Stimulated activated CD4-positive, alpha-beta T cell treated with anti-CD3 and anti-CD28 coated beads, Interleukin-12 subunit alpha, Interleukin-12 subunit beta, amount 100 ng/mL, for 24 hours (primary cell): ENCODE results near the gene CD59.

Source experiments
- DNase-seq, 2 experiments: peaks; one replicate each; pipeline ENCODE4 v3.0.0-alpha.2; 2020; ENCODE audit warnings: low read depth in 2 of 2

Gene CD59, protein sequence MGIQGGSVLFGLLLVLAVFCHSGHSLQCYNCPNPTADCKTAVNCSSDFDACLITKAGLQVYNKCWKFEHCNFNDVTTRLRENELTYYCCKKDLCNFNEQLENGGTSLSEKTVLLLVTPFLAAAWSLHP

DNA sequence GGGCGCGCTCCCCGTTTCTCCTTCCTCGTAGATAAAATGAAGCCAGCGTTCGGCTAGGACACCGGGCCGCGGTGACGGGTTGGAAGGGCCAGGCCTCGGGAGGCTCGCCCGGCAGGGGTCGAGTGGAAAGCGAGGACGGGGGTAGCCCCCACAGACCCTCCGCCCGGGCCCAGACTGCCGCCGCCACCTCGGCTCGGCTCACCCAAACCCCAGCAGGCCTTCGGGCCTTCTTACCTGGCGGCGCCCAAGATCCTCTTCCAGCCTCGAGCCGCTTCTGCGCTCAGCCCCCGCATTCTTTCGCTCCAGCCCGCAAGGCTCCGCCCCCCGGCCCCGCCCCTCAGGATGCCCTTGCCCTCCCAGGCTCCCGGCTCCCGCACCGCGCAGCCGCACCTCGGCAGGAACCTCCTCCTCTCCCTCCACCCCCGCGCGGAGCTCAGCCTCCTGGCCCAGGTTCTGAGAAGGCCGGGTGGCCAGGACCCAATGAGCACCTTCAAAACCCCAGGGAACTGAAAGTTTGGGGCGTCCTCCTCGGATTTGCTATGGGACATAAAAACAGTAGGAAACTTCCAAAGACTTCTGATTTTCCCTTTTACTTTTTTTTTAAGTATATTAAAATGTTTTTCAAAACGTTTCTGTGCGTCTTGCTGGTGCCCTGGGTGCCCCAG is at the start of gene CD59:
Gene CD59, minus strand, starts transcription at position 276 of the 665 bp plus-strand sequence. CDS start 13,978 bp downstream, outside the sequence.
- peak; percentile 77 to 94 for DNase-seq

DNA sequence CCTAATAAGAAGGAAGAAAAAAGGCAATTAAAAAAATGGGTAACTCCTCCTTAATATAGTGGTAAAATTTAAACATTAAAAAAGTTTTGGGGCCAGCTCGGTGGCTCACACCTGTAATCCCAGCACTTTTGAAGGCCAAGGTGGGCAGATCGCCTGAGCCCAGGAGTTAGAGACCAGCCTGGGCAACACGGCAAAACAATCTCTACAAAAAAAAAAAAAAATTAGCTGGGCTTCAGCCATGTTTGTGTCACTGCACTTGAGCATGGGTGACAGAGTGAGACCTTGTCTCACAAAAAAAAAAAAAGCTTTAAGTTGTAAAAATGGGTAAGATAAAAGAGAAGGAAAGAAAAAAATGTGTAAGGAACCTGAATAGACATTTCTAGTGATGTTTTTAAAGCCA is 49.4 kb upstream of the CD59 start:
- DNase-seq, result no peak

DNA sequence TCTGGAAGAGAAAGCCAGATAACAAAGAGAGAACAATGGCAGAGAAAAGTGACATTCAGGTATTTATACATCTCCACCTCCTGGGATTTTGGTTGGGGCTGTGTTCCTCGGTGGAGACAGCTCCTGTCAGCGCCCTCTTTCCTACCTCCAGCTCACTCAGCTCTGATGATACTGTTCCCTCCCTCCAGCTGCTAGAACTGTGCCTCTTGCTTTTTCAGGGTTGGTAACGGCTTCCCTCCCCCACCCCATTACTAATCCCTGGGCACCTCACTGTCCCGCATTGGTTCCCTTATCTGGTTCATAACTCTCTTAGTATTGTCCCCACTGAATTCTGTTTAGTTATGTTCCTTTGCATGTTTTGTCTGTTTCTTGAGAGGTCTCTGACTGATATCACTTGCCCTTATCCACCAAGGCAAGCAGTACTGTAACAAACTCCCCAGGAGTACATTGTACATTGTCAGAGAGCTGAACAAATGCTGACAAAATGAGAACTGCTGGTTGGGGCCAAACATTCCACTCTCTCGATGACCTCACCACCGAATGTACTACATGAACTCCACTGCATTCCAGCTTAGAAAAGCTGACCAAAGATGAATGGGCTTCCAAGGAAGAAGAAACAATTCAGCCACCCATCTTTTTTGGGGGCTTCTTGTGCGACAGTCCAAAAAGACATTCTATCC is 43.8 kb upstream of the CD59 start:
- DNase-seq, result no peak

DNA sequence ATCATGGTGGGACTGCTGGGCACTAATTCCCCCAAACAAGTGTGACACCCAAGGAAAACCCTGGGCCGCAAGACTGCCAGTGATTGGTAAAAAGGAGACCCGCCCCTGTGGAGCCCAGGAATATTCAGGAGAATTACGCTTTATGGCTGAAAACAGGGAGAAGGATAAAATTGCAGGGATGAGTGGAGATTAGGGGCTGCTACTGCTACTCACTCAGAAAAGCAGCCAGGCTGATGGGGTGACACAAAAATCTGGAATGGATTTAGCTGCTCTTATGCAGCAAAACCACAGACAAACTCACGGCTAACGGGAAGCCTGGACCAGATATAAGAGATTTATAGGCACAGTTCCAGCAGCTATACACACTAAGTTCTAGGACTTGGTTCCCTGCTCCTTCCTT is 42.5 kb upstream of the CD59 start:
- DNase-seq, result no peak

DNA sequence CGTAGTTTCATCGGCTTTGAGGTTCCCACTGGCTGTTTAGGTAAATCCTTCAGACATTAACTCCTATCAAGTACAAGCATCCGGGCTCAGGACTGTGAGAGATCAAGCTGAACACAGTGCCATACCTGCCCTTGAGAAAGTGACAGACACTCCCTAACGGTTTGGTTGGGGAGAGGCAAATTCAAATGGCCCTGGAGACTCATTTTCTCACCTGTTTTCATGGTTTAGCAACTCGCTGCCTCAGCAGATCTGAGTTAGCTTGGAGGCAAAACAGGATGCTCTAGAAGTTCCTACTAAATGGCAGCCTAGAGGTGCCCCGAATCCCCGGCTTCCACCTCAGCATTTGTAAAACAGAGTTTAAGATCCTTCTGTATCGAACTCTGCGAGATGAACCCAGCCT is 41.7 kb upstream of the CD59 start:
- DNase-seq, result no peak

DNA sequence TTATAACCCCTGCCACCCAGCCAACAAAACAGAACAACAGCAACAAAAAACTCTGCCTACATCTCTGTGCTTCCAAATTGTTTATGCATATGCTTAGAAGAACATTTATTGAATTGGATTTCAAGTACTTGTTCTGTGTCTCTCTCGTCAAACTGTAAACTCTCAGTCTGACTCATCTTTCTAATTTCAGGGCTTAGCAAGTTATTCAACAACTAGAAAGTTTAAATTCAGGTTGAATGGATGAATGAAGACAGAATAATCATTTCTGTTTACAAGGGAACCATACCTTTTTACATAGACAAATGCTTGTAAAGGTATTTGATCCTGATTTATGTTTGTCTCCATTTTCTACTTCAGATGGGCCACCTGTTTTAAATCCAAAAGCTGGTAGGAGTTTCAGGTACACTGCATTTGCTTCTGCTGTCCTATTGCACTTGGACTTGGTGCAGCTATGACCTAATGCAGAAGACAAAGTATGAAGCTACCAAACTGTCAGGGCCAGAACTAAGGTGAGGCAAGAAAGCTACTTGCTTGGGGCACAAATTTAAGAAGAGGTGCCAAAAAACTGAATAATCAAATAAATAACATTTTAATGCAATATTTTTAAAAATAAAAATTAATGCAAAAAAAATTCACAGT is 39.7 kb upstream of the CD59 start:
- DNase-seq, result no peak

DNA sequence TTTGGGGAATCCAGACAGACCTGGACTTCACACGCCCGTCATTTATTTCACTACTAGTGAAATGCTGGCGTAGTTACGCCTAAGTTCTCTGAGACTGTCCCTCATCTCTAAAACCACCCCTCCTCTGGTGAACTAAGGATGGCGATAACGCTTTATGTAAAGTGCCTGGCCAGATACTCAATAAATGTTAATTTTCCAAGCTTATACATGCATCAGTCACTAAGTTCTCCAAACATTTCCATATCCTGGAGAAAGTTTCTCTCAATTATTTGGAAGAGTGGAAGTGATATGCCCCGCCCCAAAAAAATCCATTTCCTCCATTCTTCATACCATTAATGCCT is 39.2 kb upstream of the CD59 start:
- no peak for DNase-seq

DNA sequence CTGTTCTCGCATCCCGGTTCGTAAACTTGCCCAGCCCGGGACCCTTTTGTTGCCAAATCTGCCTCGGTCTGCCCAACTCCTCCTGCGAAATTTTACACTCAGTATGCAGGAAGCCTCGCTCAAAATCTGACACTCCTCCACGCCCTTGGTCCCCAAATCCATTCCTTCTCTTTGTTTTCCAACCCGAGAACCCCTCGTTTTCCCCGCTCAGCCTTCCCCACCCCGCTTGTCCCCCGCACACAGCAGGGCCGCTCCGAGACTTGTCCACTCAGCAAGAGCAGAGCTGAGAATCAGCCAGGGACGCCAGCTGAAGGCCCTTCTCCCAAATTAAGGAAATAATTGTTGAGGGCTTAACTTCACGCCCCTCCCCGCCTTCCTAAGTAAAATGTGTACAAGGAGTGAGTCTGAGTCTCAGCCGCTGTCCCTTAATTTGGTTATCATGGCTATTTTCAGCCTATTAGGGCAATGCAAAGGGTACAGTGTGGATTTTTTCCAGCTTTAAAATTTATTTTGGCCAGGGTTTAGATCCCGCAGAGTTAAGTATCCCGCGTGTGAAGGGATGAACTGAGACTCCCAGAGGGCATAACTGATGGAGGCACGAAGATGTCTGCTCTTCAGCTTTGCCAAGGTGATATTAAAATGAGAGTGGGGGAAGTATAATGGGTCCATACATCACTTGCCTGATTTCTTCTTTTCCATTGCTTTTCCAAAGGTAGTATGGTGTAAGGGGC is 38.7 kb upstream of the CD59 start:
- no peak for DNase-seq

DNA sequence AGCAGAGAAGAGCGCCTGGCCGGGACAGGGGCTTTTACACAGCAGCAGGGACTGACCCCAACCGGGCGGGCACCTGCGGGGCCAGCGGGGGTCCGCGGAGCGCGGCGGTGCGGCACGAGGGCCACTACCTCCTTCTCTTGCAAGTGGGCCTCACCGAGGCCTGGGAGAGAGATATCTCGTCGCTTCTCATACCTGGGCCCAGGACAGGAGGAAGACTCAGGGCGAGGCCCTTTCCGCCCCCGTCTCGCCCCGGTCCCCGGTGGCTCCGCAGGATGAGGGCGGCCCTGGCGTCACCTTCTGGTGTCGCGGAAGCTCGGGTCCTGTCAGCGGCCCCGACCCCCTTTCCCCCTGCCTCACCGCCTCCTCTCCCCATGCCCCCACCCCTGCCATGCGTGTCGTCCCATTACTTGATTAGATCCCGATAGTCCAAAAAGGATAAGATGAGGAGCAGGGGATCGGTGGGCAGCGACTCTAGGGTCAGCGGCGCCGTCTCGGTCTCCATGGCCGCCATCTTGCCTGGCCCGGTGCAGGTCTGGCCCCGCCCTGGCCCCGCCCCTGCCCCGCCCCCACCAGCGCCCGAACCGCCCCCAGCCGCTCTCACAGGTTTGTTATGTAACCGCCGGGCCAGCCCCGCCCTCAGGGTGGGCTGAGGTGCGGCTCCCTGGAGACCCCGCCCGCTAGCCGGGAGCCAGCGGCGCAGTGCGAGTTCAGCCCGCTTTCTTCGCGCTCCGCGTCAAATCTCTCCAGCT is 37.9 kb upstream of the CD59 start, which contains the start of gene FBXO3:
Gene FBXO3, minus strand, starts transcription at position 534 of the 749 bp plus-strand sequence. Its CDS starts 23 bp downstream, at position 511.
- peak; percentile 64 to 67 for DNase-seq

DNA sequence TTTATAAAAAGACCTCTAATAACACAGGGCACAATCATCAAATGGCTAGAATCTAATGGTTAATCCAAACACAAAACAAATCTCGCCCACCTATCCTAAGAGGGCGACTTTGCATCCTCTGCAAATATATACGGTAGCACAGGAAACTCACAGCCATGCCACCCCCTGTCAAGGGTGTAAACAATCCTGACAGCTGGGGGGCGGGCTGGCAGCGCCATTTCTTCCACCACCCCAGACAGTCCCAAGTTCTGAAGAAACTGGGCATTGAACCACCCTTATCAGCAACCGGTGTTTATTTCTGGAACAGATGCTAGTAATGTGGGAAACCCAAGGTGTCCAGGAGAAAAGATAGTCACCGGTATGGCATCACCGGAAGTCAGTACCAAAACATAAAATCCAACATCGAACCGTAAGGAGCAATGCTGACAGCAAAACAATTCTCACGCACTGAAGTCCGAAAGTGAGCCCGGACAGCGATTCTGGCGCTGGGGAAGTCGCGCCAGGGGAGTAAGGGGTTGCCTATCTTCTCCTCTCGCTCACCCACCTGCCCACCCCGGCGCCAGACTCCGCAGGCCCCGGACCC is 37.3 kb upstream of the CD59 start:
- no peak for DNase-seq

DNA sequence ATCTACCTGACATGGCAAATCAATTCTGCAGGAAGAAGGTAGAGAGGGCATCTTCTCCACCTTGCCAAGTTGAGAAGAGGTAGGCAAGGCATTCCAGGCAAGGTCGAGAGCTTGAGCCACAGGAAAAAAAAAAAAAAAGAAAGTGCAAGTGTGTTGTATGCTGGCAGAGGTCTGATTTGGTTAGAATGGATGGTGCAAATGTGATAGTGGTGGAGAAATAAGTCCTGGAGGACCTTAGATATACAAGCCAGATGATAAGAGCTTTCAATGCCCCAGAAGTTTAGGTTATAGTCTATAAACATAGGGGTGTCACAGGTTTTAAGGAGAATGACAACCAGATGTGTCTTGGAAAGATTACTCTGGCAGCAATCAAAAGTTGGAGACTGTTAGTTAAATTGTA is 36.6 kb upstream of the CD59 start:
- DNase-seq, result no peak

DNA sequence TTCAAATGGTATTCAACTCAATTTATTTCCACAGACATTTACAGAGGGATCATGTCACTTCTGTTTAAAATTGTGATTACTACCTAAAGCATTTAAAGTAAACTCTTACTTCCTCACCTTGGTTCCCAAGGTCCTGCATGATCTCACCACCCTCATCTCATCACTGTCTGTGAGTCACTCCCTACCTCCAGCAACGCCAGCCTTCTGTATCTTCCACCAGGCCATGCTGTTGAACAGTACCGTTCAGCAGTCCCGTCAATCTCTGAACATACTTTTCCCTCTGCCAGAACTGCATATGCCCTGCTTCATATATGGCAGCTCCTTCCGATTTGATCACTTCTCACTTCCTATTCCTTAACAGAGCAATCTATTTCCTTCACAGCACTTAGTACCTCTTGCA is 36.1 kb upstream of the CD59 start:
- DNase-seq, result no peak

DNA sequence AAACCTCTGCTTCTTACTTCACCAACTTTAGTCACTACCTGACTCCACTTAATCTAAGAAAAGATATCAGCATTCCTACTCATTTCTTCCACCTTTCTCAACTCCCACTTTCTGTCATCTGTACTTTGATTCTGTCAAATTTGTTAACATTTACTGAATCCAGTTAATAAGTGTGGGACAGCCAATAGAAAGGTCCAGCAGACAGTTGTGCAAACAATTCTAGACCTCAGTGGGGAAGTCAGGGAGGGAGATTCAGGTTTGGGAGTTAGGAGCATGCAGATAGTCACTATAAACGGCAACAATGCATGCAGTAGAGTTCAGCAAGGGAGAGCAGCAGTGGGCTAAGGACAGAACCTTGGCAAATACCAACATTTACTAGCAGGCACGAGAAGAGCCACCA is 34.0 kb upstream of the CD59 start:
- no peak for DNase-seq

DNA sequence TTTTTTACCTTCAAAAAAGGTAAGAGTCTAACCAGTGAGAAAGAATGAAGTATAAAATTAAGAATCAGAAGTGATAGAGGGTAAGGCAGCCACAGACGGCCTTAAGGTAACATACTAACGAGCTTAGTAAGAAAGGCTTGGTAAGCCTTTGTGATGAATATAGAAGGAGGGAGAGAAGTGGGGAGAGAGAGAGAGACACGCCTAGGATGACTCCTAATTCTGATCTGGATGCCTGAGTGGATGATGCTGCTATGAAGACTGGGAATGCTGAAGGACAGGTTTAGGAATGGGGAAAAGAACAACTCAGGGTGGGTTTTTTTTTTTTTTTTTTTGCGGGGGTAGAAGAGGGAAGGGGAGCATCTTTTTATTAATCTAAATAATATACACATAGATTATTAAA is 33.3 kb upstream of the CD59 start:
- DNase-seq, result no peak

DNA sequence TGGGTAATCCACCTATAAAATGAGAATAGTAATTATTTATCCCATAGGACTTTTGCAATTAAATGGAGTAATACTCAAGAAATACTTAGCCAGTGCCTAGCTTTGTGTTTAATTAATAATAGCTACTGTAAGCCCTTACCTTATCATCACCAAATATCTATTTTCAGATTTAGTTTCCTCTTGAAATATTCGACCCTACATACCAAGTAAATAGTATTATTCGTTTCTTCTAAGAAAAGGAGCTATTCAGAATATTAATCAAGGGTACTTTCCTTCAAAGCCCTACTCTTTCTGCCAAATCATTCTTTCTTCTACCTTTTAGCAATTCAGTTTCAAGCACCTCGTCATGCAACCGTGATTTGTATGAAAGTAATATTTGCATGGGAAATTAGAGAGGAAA is 31.4 kb upstream of the CD59 start:
- no peak for DNase-seq

DNA sequence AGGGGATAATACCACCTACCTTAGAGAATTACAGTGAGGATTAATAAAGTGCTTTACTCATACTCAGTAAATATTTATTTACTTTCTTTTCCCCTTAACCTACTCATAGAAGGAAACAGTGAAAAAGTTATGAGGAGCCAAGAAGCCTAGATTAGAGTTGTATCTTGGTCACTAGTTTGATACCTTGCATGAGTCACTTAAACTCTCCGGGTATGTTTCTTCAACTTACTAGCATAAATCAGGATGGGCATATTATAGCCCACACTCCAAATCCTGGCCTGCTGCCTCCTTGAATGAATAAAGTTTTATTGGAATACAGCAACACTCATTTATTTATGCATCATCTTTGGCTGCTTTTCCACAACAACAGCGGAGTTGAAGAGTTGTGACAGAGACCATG is 29.9 kb upstream of the CD59 start:
- DNase-seq, result no peak

DNA sequence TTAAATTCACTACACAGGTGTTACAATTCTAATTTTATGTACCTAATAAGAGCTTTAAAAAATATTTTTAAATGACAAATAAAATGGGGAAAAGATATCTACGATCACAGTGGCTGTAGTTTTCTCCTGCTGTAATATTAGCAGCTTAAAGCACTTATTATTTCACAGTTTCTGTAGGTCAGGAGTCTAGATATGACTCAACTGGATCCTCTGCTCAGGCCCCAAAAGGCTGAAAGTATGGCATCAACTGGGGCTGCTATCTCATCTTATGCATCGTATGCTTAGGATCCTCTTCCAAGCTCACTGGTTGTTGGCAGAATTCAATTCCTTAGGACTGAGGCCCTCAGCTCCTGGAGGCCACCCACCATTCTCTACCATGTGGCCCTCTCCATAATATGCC is 25.2 kb upstream of the CD59 start:
- DNase-seq, result no peak

DNA sequence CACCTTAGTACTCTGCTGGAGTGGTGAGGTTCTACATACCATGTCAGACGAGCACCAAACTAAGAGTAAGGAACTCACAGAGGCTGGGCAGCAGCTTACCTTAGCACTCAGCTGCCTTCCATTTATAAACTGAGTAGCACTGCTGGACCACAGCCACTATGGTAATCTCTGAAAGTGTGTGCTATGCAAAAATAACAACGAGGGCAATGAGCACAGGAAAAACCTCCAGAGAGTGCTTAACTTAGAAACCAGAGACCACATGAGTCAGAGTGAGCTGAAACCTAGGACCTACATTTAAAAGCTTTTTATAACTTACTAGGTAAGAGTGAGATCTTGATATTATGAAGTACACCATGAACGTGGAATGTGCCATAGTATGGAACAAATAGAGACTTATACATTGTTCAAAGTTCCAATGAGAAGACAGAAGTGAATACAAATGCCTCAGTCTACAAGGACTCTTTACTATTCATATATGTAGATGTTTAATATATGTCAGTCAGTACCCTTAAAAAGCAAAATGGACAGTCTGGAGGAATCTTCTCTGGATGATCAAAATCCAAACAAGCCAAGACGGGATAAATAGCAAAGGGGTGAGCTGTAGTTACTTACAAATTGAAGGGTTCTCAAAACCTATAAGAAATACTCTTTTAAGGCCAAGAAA is 17.2 kb upstream of the CD59 start:
- no peak for DNase-seq

DNA sequence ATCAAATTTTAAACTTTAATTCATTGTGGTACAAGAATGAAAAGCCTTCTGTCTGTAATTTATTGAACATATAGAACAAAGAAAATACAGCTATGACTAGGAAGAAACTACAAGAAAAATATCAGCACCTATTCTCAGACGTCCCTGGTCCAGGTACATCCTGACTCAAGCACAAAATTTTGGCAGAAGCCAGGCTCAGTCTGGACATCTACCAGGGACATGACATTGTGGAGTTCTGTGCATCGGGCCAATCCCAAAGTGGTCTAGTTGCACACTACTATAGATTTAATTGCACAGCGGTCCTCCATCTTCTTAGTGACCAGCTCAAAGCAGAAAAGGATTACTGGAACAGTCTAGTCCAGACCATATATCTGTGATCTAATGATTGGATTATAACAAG is 15.7 kb upstream of the CD59 start:
- no peak for DNase-seq

DNA sequence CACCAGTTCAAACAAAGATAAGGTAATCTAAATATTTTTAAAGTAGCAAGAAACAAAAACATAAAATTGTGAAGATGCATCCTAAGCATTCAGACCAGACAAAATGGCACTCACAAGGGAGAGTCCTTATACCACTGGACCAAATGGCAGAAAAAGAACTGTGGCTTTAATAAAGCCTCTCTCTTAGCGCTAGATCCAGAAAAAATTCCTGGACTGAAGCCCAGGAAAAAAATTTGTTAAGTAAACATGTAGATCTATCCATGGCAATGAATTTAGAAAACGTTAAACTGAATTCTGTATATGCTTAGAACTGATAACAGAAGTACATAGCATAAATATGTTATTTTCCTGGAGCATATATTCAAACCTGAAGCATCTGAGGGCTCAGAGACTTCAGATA is 11.8 kb upstream of the CD59 start:
- DNase-seq, result no peak

DNA sequence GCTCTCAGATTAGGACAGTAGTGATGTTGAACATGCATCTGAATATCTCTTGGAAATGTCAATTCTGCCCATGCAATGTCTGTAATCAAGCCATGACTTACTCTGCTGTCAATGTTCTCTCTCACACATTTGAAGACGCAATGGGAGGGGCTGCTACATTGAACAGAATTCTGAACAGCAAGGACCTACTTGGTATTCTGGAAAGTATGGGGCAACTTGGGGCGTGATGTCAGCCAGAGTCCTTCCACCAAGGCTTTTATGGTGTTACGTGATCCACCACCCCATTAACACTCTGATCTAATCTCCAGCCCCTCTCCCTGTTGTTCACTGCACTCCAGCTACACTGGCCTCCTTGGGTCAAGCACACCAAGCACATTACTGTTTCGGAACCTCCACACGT is 7.1 kb upstream of the CD59 start:
- DNase-seq, result no peak
